Mesenchymal stem cell (in vitro differentiated cells and primary cell): ENCODE results near the gene ATP5MC2.

Experiments
- DNase-seq: peaks from one replicate; pipeline ENCODE4 v3.0.0-alpha.2; 2013
- H2AFZ ChIP-seq: one replicate; pipeline ENCODE4 v1.6.1; 2013; ENCODE audit warnings: low read depth, mild to moderate bottlenecking, control low read depth, inconsistent platforms, low read length, moderate library complexity
- H2AK5ac ChIP-seq: 2 replicates; pipeline ENCODE4 v1.6.1; 2013; ENCODE audit warnings: low read length, moderate library complexity, mild to moderate bottlenecking, inconsistent platforms; ENCODE audit not compliant: severe bottlenecking
- H2BK120ac ChIP-seq: one replicate; pipeline ENCODE4 v1.6.1; 2013; ENCODE audit warnings: low read depth, mild to moderate bottlenecking, inconsistent platforms, low read length, moderate library complexity
- H2BK12ac ChIP-seq, 2 experiments: one replicate each; pipeline ENCODE4 v1.6.1; 2013; ENCODE audit warnings: inconsistent platforms in 2 of 2, low read length in 2 of 2, mild to moderate bottlenecking in 2 of 2, moderate library complexity in 2 of 2, control low read depth in 1 of 2
- H2BK15ac ChIP-seq: one replicate; pipeline ENCODE4 v1.6.1; 2013; ENCODE audit warnings: mild to moderate bottlenecking, low read depth, inconsistent platforms; ENCODE audit not compliant: poor library complexity, severe bottlenecking
- H2BK5ac ChIP-seq: 2 replicates; pipeline ENCODE4 v1.6.1; 2013; ENCODE audit warnings: low read depth, mild to moderate bottlenecking, low read length, control low read depth, inconsistent platforms; ENCODE audit not compliant: poor library complexity, severe bottlenecking
- H3K14ac ChIP-seq, 2 experiments: one replicate each; pipeline ENCODE4 v1.6.1; 2013; ENCODE audit warnings: inconsistent platforms in 2 of 2, low read length in 2 of 2, control low read depth in 1 of 2, mild to moderate bottlenecking in 1 of 2, moderate library complexity in 1 of 2
- H3K18ac ChIP-seq, 2 experiments: one replicate each; pipeline ENCODE4 v1.6.1; 2013; ENCODE audit warnings: inconsistent platforms in 2 of 2, low read length in 2 of 2, control low read depth in 1 of 2, low read depth in 1 of 2, mild to moderate bottlenecking in 1 of 2
- H3K23ac ChIP-seq, 2 experiments: one replicate each; pipeline ENCODE4 v1.6.1; 2013; ENCODE audit warnings: inconsistent platforms in 2 of 2, low read length in 2 of 2, mild to moderate bottlenecking in 2 of 2, moderate library complexity in 2 of 2, control low read depth in 1 of 2
- H3K27ac ChIP-seq: 2 replicates; pipeline ENCODE4 v1.5.1; 2013; ENCODE audit warnings: mild to moderate bottlenecking, moderate library complexity, low read length, control low read depth, inconsistent platforms; ENCODE audit not compliant: poor library complexity, severe bottlenecking
- H3K27me3 ChIP-seq, 2 experiments: 2 replicates each; pipeline versions ENCODE4 v1.6.1 to v1.7.0; 2013; ENCODE audit warnings: low read length in 2 of 2, mild to moderate bottlenecking in 2 of 2, moderate library complexity in 2 of 2, control low read depth in 1 of 2, inconsistent platforms in 1 of 2; ENCODE audit not compliant: control insufficient read depth in 1 of 2, insufficient read depth in 1 of 2
- H3K36me3 ChIP-seq, 2 experiments: 2 replicates each; pipeline versions ENCODE4 v1.6.1 to v1.7.0; 2013; ENCODE audit warnings: low read length in 2 of 2, control low read depth in 1 of 2, inconsistent platforms in 1 of 2, low read depth in 1 of 2, mild to moderate bottlenecking in 1 of 2; ENCODE audit not compliant: insufficient read depth in 2 of 2, control insufficient read depth in 1 of 2
- H3K4ac ChIP-seq, 2 experiments: one replicate each; pipeline ENCODE4 v1.6.1; 2013; ENCODE audit warnings: inconsistent platforms in 2 of 2, low read length in 2 of 2, mild to moderate bottlenecking in 2 of 2, moderate library complexity in 2 of 2, control low read depth in 1 of 2, low read depth in 1 of 2
- H3K4me1 ChIP-seq: 2 replicates; pipeline ENCODE4 v1.6.1; 2013; ENCODE audit warnings: low read depth, low read length, control low read depth; ENCODE audit not compliant: control insufficient read depth, insufficient read depth
- H3K4me2 ChIP-seq: 2 replicates; pipeline ENCODE4 v1.6.1; 2013; ENCODE audit warnings: low read length, mild to moderate bottlenecking, inconsistent platforms; ENCODE audit not compliant: poor library complexity, severe bottlenecking
- H3K4me3 ChIP-seq, 2 experiments: 2 replicates each; pipeline versions ENCODE4 v1.5.1 to v1.7.0; 2013; ENCODE audit warnings: low read length in 2 of 2, mild to moderate bottlenecking in 2 of 2, control low read depth in 1 of 2, low read depth in 1 of 2; ENCODE audit not compliant: insufficient read depth in 1 of 2
- H3K79me1 ChIP-seq: replicated peaks from 2 replicates; pipeline ENCODE4 v1.6.1; 2013; ENCODE audit warnings: mild to moderate bottlenecking, control low read depth, low read length, inconsistent platforms; ENCODE audit not compliant: poor library complexity, severe bottlenecking
- H3K9ac ChIP-seq: 2 replicates; pipeline ENCODE4 v1.7.0; 2013; ENCODE audit warnings: mild to moderate bottlenecking, low read length, moderate library complexity
- H3K9me3 ChIP-seq: 2 replicates; pipeline ENCODE4 v1.7.0; 2013; ENCODE audit warnings: mild to moderate bottlenecking, low read length; ENCODE audit not compliant: control insufficient read depth
- H4K8ac ChIP-seq: one replicate; pipeline ENCODE4 v1.6.1; 2013; ENCODE audit warnings: inconsistent platforms, mild to moderate bottlenecking, low read length, moderate library complexity
- H4K91ac ChIP-seq: one replicate; pipeline ENCODE4 v1.6.1; 2013; ENCODE audit warnings: mild to moderate bottlenecking, low read length, inconsistent platforms
- WGBS: methylation state at CpG from one replicate; pipeline ENCODE4 v1.1.7; 2013; ENCODE audit warnings: mixed read lengths; 5-methylcytosine and 5-hydroxymethylcytosine counted together

The ATP5MC2 gene

DNA sequence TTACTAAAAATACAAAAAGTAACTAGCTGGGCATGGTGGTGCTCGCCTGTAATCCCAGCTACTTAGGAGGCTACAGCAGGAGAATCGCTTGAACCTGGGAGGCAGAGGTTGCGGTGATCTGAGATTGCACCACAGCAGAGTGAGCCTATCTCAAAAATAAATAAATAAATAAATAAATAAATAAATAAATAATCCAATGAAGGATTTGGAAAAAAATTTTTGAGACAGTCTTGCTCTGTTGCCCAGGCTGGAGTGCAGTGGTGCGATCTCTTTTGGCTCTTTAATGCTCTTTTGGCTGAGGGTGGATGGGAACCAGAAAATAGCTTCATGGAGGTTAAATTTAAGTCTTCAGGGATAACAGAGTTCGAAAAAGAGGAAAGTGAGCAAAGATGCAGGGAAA, 11.7 kb downstream of the ATP5MC2 start:
- Histone ChIP-seq H2BK12ac (no peak overlapping the region), H3K9ac (no peak overlapping the region), H3K18ac (no peak overlapping the region), H3K4me2 (no peak overlapping the region), H2AFZ (no peak overlapping the region), H3K4me1 (peaks cover 4% of the 10 kb centered on the region), H2BK120ac (no peak overlapping the region), H3K27me3 (no peaks in the 10 kb centered on the region), H2BK5ac (no peak overlapping the region), H3K23ac (no peak overlapping the region), H3K4me3 (no peak overlapping the region), H4K91ac (no peak overlapping the region), H3K14ac (no peak overlapping the region), H3K27ac (no peak overlapping the region), H3K36me3 (peaks cover 45 to 49% of the 10 kb centered on the region in 2 experiments), H2BK15ac (no peak overlapping the region), H3K9me3 (no peaks in the 10 kb centered on the region), H2AK5ac (no peak overlapping the region), H3K4ac (no peak overlapping the region), H4K8ac (no peak overlapping the region), H3K79me1 (peaks cover 7% of the 10 kb centered on the region)
- WGBS: 99% methylated on average over 4 of the region's 5 CpGs
- no peak for DNase-seq

DNA sequence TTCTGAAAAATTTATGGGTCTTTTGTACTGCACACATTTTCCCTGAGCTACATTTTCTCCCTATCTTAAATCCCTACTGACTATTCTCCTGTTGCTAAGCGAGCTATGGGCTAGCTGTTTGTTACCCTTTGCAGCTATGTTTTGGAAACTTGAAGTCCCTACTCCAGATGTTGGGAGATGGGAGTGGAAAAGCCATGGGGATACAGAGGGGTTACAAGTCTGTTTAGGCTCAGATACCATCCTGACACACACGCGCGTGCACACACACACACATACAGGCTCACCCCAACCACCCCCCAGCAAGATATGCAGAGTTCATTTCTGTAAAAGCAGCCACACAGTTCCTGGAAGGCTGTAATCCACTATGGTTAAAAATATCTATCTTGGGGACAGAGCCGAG, 15.8 kb downstream of the ATP5MC2 start:
- peaks cover 12% of the 10 kb centered on the region for H3K4me1 ChIP-seq
- peak overlapping the region; percentile 85 for H3K9ac ChIP-seq
- no peak overlapping the region for H2BK12ac ChIP-seq
- H2BK15ac ChIP-seq: no peak overlapping the region
- no peak overlapping the region for H3K4me2 ChIP-seq
- no peak overlapping the region for H3K18ac ChIP-seq
- no peak overlapping the region for H2AFZ ChIP-seq
- no peak overlapping the region for H4K8ac ChIP-seq
- no peak overlapping the region for H3K14ac ChIP-seq
- no peaks in the 10 kb centered on the region for H3K9me3 ChIP-seq
- peak overlapping the region; percentile 100 for H3K27ac ChIP-seq
- H3K4me3 ChIP-seq: peak overlapping the region in 1 of 2 experiments; percentile 56
- H3K4ac ChIP-seq: no peak overlapping the region
- no peak overlapping the region for H3K23ac ChIP-seq
- no peak overlapping the region for H4K91ac ChIP-seq
- peak; percentile 25 for DNase-seq
- no peak overlapping the region for H2AK5ac ChIP-seq
- H2BK5ac ChIP-seq: no peak overlapping the region
- no peaks in the 10 kb centered on the region for H3K27me3 ChIP-seq
- WGBS: 95% methylated on average over 4 of the region's 5 CpGs
- peaks cover 18 to 21% of the 10 kb centered on the region in 2 experiments for H3K36me3 ChIP-seq
- H2BK120ac ChIP-seq: no peak overlapping the region
- H3K79me1 ChIP-seq: peaks cover 5% of the 10 kb centered on the region

DNA sequence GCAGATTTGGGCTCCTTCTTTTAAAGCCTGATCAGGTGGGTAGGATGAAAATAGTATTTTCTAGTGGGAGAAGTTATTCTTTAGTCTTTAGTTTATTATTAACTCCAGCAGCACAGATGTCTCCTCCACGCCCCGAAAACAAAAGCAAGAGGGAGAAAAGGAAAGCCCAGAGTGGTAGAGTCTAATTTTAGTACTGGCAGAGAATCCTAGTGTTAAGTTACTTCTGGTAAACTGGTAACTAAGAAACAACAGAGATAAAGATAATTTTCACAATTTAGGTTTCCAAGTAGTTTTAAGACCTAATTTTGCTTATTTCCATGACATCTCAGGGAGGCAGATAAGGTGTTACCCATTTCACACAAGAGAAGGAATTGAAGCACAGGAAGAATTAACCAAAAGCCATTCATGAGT, 16.3 kb downstream of the ATP5MC2 start:
- Histone ChIP-seq H3K9me3 (no peaks in the 10 kb centered on the region), H4K8ac (no peak overlapping the region), H3K4me3 (peak overlapping the region in 1 of 2 experiments; percentile 56), H3K9ac (peak overlapping the region; percentile 85), H3K27ac (peak overlapping the region; percentile 100), H2AK5ac (peak overlapping the region; percentile 96), H3K4me1 (peaks cover 12% of the 10 kb centered on the region), H2AFZ (no peak overlapping the region), H3K36me3 (peaks cover 13 to 18% of the 10 kb centered on the region in 2 experiments), H3K79me1 (peaks cover 5% of the 10 kb centered on the region), H3K27me3 (no peaks in the 10 kb centered on the region), H3K4ac (peak overlapping the region in 1 of 2 experiments; percentile 33), H3K23ac (no peak overlapping the region), H3K18ac (no peak overlapping the region), H4K91ac (no peak overlapping the region), H2BK12ac (no peak overlapping the region), H3K14ac (no peak overlapping the region), H2BK15ac (no peak overlapping the region), H2BK120ac (no peak overlapping the region), H3K4me2 (peak overlapping the region; percentile 58), H2BK5ac (no peak overlapping the region)
- peak; percentile 20 for DNase-seq
- no CpG with 5 or more reads among the region's 2 CpGs for WGBS

DNA sequence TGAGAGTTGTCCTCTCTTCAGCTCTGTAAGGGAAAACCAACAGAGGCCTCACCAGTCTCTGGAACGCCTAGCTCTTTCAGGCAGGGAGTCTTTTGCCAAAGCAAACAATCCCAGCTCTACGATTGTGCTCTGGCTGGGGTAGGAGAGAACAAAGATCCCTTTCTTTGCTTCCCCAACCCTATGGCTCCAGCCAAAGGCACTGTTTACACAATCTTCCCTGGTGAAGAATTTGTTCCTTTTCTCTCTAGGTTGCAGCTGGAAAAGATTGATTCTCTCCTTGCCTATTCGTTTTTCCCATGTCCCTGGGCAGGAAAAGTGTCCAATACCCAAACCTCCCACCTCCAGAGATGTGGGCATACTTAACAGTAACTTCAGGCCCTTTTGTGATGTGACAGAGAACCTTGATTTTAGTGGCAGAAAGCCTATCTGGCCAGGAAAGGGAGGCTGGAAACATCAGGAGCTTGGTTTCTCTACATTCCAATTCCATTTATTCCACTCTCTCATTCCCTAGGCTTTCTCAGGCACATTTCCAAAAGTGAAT, 16.8 kb downstream of the ATP5MC2 start:
- H3K36me3 ChIP-seq: peaks cover 10 to 16% of the 10 kb centered on the region in 2 experiments
- H3K27me3 ChIP-seq: no peaks in the 10 kb centered on the region
- peak overlapping the region; percentile 85 for H3K9ac ChIP-seq
- peak overlapping the region; percentile 89 for H2BK5ac ChIP-seq
- peak overlapping the region in 1 of 2 experiments; percentile 22 for H3K4ac ChIP-seq
- no peak overlapping the region for H3K14ac ChIP-seq
- peak overlapping the region; percentile 49 to 66 for H3K18ac ChIP-seq
- no peak overlapping the region for H4K91ac ChIP-seq
- DNase-seq: peak; percentile 52
- peak overlapping the region; percentile 96 for H2AK5ac ChIP-seq
- H3K23ac ChIP-seq: no peak overlapping the region
- peaks cover 5% of the 10 kb centered on the region for H3K79me1 ChIP-seq
- no peaks in the 10 kb centered on the region for H3K9me3 ChIP-seq
- H2AFZ ChIP-seq: no peak overlapping the region
- H2BK12ac ChIP-seq: peak overlapping the region in 1 of 2 experiments; percentile 31
- H4K8ac ChIP-seq: peak overlapping the region; percentile 75
- peak overlapping the region in 1 of 2 experiments; percentile 56 for H3K4me3 ChIP-seq
- peak overlapping the region; percentile 58 for H3K4me2 ChIP-seq
- no peak overlapping the region for H2BK120ac ChIP-seq
- H3K27ac ChIP-seq: peak overlapping the region; percentile 100
- H3K4me1 ChIP-seq: peaks cover 12% of the 10 kb centered on the region
- no peak overlapping the region for H2BK15ac ChIP-seq
- WGBS: 30% methylated on average over 3 of the region's 3 CpGs
